Left cardiac atrium (tissue), 4 donors: ENCODE measurements around the gene ABHD1. TPM values are rescaled to one million over a fixed set of nuclear protein-coding genes. Genes with fewer than 3 reads are reported as not detected.

Experiments used
- ATAC-seq, 2 donors: fragments of 200-7000 bp; cut with Tn5 transposase; one replicate each; pipeline ENCODE4 v1.9.1; 2020; ENCODE audit warnings: mild to moderate bottlenecking in 2 of 2, moderate library complexity in 2 of 2
- DNase-seq: peaks from one replicate; pipeline ENCODE4 v3.0.0-alpha.2; 2020
- intact Hi-C, 2 donors: fragments of 100-400 bp; cut with DNase I; formaldehyde crosslinking; loops; one replicate each; pipeline versions ENCODE4 v1.14.1 to v1.15.1; 2022 to 2023
- total RNA-seq, 2 donors: library from RNA; stranded (reverse); fragmentation: NEBNext Ultra II Directional; extraction: Animal tissue kit (Norgen Biotek cat#: 25700); gene quantifications; one replicate each; pipeline ENCODE4 v1.2.1, GENCODE V29; 2021
- donor health status: DM: no; HTN: yes; CAD: no.
- donor health status: DM: no; HTN: yes; CAD: no; lungs with severe emphysema.
- donor health status: DM: yes; HTN: yes; CAD: no.
- donor health status: Dilated cardiomyopathy.

ABHD1 gene
- total RNA-seq, 2 donors from 2014 or later, result 1.1 to 3.2 TPM

GRCh38 chr2:27128668-27129571, 5.3 kb downstream of the ABHD1 start:
- DNase-seq (no peak), ATAC-seq (no peak)
- intact Hi-C loops, result no loop called here

GRCh38 chr2:27130396-27130795, 6.8 kb downstream of the ABHD1 start:
- DNase-seq, result no peak
- intact Hi-C loops, result no loop called here
- no peak for ATAC-seq

GRCh38 chr2:27131429-27131828, 7.8 kb downstream of the ABHD1 start:
- intact Hi-C loops, result no loop called here
- ATAC-seq, result no peak

GRCh38 chr2:27133195-27133875, 9.7 kb downstream of the ABHD1 start:
- no peak for DNase-seq
- intact Hi-C loops, result no loop called here
- no peak for ATAC-seq

More at GRCh38 chr2:27131429-27131828, 7.8 kb downstream of the ABHD1 start:
- no peak for DNase-seq

- intact Hi-C loops, result no loop called here
- peak; percentile 99 for DNase-seq
- peak; percentile 97 for ATAC-seq
Observed at GRCh38 chr2:27133905-27134780, 10.5 kb downstream of the ABHD1 start, which contains the start of gene PREB. TSS of gene PREB (minus strand) at chr2:27134636. CDS start at chr2:27134421, 215 bp downstream.

- DNase-seq (no peak), ATAC-seq (no peak)
- intact Hi-C loops, result no loop called here
Observed at GRCh38 chr2:27134781-27135477, 11.3 kb downstream of the ABHD1 start.

- ATAC-seq (no peak), DNase-seq (no peak)
- intact Hi-C loops, result no loop called here
Observed at GRCh38 chr2:27135478-27135955, 11.9 kb downstream of the ABHD1 start.

- DNase-seq (no peak), ATAC-seq (no peak)
- intact Hi-C loops, result no loop called here
Observed at GRCh38 chr2:27136751-27137150, 13.1 kb downstream of the ABHD1 start.

- intact Hi-C loops, result no loop called here
- ATAC-seq (no peak), DNase-seq (no peak)
Observed at GRCh38 chr2:27137322-27137935, 13.8 kb downstream of the ABHD1 start.

- intact Hi-C loops, result no loop called here
- DNase-seq (no peak), ATAC-seq (no peak)
Observed at GRCh38 chr2:27138111-27138510, 14.5 kb downstream of the ABHD1 start.

GRCh38 chr2:27139310-27139709, 15.7 kb downstream of the ABHD1 start, which contains the start of gene PRR30:
TSS of gene PRR30 (minus strand) at chr2:27139410. CDS start at chr2:27138329, 1,081 bp downstream.
- intact Hi-C loops, result no loop called here
- no peak for ATAC-seq
- no peak for DNase-seq

- intact Hi-C loops, result no loop called here
- DNase-seq, result no peak
- ATAC-seq, result no peak
Observed at GRCh38 chr2:27143285-27143684, 19.7 kb downstream of the ABHD1 start.

- ATAC-seq (no peak), DNase-seq (no peak)
- intact Hi-C loops, result no loop called here
Observed at GRCh38 chr2:27145682-27146081, 22.1 kb downstream of the ABHD1 start.

- intact Hi-C loops, result no loop called here
- no peak for ATAC-seq
- no peak for DNase-seq
Observed at GRCh38 chr2:27147935-27148334, 24.3 kb downstream of the ABHD1 start.

- DNase-seq, result peak; percentile 44
- intact Hi-C loops, result no loop called here
- ATAC-seq, result peak; percentile 74 to 81
Observed at GRCh38 chr2:27148801-27149439, 25.3 kb downstream of the ABHD1 start, which contains the start of gene TCF23. TSS of gene TCF23 (plus strand) at chr2:27149004. CDS start at chr2:27149134, 130 bp downstream.

- ATAC-seq (peak in 1 of 2 donors; percentile 13), DNase-seq (no peak)
- intact Hi-C loops, result no loop called here
Observed at GRCh38 chr2:27149570-27150405, 26.2 kb downstream of the ABHD1 start.
